AG09309 (cell line): ENCODE results near the gene PISD.
"Not testable (repeated sequence)": the region's sequence is repeated elsewhere in the genome, so short reads cannot be mapped to it uniquely, and the experiment has no call there.

ENCODE experiments used
- DNase-seq: peaks from one replicate; pipeline ENCODE4 v3.0.0-alpha.2; 2010; ENCODE audit warnings: low read depth
- H3K4me3 ChIP-seq: 2 replicates; pipeline ENCODE4 v1.5.1; 2011; ENCODE audit warnings: mild to moderate bottlenecking, low read depth, low read length, moderate library complexity; ENCODE audit not compliant: control insufficient read depth
- TF ChIP-seq, protein P1 (sequence below): IDR thresholded peaks from 2 replicates; pipeline ENCODE4 v1.5.1; 2011; ENCODE audit warnings: mild to moderate bottlenecking, low read depth, low read length, inconsistent platforms; ENCODE audit not compliant: insufficient read depth, control insufficient read depth; ENCODE audit errors: missing control alignments

Gene PISD

DNA sequence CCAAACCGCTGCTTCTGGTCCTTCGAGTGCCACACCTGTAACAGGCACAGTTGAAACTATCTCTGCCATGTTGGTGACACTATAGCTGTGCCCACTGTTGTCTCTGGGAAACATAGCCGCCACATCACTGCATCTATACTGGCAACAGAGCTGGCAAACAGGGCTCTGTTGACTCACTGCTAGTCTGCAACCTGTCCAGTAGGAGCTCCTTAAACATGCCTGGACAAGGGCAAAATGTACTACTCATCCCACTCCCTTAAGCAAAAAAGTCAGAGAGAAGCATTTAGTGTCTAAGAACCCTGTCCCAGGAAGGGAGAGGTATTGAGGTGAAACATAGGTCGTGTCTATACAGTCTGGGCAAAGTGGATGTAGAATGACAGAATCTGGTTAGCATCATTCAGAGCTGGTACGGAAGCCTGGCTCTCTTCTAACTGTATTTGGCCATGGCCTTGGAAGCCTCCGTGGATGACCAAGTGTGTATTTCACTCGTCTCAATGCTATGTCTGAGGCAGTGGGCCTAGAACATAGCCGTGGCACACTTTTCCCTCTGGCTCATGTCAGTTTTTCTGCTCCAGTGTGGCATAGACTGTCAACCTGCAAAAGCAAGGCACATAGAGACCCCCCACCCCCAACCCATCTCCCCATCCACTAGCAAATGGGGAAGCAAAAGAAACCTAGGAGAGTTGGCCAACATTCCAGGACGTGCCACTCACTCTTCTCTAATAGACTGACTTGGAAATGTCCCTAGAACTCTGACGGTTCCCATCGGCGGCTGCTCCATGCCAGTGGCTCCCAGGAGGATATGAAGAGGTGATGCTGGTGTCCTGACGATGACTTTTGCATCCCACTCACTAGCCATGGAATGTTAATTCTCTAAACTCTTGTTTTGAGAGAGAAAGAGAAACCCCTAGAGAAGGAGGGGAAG, 21.4 kb upstream of the PISD start:
- no peak for DNase-seq
- TF ChIP-seq, protein P1, sequence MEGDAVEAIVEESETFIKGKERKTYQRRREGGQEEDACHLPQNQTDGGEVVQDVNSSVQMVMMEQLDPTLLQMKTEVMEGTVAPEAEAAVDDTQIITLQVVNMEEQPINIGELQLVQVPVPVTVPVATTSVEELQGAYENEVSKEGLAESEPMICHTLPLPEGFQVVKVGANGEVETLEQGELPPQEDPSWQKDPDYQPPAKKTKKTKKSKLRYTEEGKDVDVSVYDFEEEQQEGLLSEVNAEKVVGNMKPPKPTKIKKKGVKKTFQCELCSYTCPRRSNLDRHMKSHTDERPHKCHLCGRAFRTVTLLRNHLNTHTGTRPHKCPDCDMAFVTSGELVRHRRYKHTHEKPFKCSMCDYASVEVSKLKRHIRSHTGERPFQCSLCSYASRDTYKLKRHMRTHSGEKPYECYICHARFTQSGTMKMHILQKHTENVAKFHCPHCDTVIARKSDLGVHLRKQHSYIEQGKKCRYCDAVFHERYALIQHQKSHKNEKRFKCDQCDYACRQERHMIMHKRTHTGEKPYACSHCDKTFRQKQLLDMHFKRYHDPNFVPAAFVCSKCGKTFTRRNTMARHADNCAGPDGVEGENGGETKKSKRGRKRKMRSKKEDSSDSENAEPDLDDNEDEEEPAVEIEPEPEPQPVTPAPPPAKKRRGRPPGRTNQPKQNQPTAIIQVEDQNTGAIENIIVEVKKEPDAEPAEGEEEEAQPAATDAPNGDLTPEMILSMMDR = no peak
- H3K4me3 ChIP-seq = no peak overlapping the region

- DNase-seq = no peak
- H3K4me3 ChIP-seq = no peak overlapping the region
Measured at GRCh38 chr22:31682751-31683150, 20.7 kb upstream of the PISD start.

DNA sequence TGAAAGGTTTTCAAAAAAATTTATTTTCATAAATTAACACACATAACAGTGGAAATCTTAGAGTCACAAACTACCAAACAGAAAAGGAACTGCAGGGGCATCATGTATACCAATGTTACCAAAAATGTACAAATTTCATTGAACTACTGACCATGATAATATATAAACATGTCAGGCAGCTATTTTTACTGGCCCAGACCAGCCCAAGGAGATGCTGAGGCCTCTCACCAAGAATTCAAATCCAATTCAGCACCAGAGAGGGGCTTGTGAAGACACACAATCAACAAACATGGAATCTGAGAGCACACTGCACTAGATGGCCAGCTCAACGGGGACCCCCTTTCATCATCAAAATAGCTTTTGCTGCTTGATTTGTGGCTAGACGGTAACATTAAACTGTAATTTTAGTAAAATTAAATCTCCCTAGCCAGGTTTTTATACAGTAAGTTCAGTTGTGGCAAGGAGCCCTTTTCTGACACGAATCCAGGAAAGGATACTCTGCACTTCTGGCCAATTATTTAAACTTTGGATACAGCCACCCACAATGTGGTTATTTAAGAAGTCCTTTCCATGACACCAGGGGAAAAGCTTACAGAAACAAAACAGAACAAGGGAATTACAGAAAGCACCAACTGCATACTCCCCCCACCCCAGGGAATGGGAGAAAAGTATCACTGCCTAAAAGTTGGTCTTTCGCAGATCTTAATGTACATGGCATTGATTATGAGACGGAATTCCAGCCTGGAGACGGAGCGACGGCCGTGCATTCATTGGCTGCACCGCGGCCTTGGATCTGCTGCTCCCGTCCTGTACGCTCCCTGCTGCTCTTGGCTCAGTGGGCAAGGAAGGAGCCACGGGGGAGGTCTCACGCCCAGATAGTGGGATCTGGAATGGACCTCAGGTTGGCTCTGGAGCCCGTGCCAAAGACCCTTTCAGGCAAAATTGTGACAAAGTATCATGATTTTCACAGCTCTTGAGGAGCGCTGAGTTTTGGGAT, 19.6 kb upstream of the PISD start:
- TF ChIP-seq, protein P1 = no peak
- peak; percentile 33 for DNase-seq

More at GRCh38 chr22:31682751-31683150, 20.7 kb upstream of the PISD start:
- TF ChIP-seq, protein P1 = no peak

GRCh38 chr22:31680861-31681341, 18.9 kb upstream of the PISD start:
- peak; percentile 54 for DNase-seq
- TF ChIP-seq, protein P1 = no peak
- H3K4me3 ChIP-seq = no peak overlapping the region

More for the DNA sequence above, 19.6 kb upstream of the PISD start:
- H3K4me3 ChIP-seq = no peak overlapping the region

GRCh38 chr22:31678748-31679147, 16.7 kb upstream of the PISD start:
- TF ChIP-seq, protein P1 = no peak
- no peak for DNase-seq
- H3K4me3 ChIP-seq = no peak overlapping the region

DNA sequence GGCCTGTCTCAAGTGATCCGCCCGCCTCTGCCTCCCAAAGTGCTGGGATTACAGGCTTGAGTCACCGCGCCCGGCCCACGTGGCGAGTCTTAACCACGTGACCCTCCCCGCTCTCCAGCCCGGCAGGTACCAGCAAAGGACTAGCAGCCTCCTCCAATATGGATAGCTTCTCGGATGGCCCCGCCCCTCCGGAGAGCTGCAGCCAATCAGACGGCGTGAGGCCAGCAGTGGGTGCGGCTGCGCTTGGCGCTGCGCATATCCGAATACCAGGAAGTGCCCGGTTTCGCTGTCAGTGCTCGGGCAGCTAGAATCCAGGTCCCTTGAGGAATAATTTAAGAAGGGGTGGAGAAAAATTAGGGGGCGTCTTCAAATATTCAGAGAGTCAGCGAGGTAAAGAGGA, 14.7 kb upstream of the PISD start:
- TF ChIP-seq, protein P1 = no peak
- peak overlapping the region; percentile 31 for H3K4me3 ChIP-seq
- peak; percentile 28 for DNase-seq

- not testable (repeated sequence) for H3K4me3 ChIP-seq, DNase-seq
Measured at GRCh38 chr22:31674219-31674618, 12.2 kb upstream of the PISD start.

- not testable (repeated sequence) for DNase-seq, H3K4me3 ChIP-seq
Measured at GRCh38 chr22:31668849-31669248, 6.8 kb upstream of the PISD start.
